HG02678 (cell line): Measurements from ENCODE around the gene ECI1.
"Not testable (repeated sequence)": the region's sequence is repeated elsewhere in the genome, so short reads cannot be mapped to it uniquely, and the experiment has no call there.

Experiments
- ATAC-seq: cut with Tn5 transposase; IDR thresholded peaks from one replicate; pipeline ENCODE4 v1.9.1; 2021; ENCODE audit warnings: mild to moderate bottlenecking, moderate library complexity; ENCODE audit not compliant: unreplicated experiment

Gene ECI1

DNA sequence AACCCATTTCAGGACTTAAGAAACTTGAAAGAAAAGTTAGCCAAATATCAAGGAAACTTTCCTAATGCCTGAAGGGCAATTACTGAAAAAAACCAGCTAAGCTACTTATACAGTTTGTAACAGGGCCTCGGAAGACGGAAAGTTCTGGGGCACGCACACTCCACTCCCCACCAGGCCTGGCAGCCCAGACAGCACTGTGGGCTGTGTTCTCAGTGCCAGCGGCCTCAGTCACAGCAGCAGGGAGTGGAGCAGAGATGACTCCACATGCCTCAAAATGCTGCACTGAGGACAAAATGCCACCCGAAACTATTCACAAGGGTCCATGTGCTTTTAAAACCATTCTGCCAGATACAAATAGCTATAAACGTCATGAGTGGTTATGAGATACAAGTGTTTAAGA is 6.3 kb upstream of the ECI1 start:
- ATAC-seq, result no peak

DNA sequence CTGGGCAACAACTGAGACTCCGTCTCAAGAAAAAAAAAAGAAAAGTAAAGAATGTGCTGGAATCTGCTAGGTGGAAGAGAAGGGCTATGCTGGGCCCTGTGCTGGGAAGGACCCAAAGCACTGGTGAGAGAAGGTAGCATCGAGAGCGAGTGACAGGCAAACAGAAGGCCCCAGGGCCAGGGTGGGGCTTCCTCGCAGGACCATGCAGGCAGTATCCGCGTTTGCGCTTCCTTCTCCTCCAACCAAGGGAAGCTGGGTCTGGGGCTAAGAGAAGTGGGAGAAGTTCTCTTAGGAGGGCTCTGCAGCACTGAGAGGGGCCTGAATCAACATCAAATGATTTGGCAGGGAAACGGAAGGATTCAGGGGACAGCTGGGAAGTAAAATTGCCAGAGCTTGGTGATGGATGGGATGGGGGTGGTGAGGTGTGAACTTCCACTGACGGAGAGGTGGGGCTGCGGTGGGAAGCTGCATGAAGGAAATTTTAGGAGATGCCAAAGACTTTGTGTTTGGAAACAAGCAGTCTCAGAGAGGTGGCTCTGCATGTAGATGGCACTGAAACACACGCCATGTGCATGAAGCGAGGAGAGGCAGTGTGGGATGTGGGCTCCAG is 5.2 kb upstream of the ECI1 start:
- ATAC-seq, result no peak

DNA sequence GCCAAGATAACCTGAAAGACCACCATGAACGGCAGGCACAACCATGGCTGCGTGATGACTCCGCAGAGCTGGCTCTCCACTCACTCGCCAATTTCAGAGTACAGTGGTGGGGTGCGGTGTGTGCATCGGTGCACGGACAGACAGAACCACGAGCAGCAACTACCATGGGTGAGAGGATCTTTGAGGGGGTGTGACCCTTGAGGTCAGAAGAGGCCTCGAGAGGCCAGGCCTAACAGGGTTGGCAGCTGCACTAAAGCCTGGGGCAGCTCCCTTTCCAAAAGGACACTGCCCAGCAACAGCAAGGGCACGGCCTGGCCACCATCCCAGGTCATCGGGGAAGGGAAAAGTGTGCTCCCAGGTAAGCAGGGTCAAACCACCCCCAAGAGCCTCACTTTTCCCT is 1.9 kb upstream of the ECI1 start:
- no peak for ATAC-seq

DNA sequence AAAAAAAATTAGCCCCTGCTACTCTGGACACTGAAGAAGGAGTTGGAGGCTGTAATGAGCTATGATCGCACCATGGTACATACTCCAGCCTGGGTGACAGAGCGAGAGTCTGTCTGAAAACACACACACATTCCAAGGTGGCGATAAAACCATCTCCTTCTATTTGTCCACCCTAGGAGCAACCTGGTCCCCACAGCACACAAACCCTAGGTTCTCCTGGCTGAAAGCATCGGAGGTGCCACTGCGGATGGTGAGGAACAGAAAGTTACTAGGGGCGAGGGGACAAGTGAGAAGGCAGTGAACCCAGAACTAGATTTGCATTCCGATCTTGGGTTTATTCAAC is 1.4 kb upstream of the ECI1 start:
- no peak for ATAC-seq

DNA sequence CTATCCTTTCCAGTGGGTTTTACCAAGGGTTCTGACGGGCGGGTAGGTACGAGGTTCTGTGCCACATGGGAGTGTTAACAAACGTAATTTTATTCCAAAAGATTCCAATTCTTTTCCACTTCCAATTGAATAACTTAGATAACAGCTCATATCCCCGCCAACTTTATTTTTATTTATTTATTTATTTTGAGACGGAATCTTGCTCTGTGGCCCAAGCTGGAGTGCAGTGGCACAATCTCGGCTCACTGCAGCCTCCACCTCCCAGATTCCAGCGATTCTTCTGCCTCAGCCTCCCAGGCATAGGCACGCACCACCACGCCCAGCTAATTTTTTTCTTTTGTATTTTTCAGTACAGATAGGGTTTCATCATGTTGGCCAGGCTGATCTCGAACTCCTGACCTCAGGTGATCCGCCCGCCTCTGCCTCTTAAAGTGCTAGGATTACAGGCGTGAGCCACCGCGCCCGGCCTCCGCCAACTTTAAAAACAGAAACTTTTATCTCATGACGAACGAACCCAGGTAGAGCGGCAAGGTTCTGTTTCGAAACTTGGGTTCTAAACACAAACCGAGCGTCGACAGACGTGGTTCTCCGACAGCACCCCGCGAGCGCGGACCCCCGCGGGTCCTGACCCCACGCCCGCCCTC is 613 bp downstream of the ECI1 start:
- ATAC-seq, result no peak

DNA sequence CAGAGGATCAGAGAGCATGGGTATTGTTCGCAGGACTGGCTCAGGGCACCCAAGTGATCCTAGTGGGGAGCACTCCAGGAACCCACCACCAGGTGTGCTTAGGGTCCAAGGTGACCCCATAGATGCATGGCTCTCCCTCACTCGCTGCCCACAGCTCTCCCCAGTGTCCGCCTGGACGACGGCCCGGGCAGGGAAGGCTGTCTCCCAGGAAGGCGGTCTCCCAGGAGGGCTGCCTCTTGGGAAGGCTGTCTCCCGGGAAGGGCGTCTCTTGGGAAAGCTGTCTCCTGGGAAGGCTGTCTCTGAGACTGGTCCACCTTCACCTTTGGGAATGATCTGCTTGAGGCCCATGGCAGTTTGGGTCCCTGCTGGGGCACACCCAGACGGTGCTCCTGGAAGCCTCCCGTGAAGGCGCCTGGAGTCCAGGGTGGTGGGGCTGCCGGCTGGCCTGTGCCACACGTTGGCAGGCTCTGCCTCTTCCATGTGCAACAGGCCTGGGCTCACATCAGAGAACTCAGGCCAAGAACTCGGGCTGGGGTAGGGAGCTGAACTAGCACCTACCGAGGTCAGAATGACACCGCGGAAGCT is 5.0 kb downstream of the ECI1 start:
- no peak for ATAC-seq

DNA sequence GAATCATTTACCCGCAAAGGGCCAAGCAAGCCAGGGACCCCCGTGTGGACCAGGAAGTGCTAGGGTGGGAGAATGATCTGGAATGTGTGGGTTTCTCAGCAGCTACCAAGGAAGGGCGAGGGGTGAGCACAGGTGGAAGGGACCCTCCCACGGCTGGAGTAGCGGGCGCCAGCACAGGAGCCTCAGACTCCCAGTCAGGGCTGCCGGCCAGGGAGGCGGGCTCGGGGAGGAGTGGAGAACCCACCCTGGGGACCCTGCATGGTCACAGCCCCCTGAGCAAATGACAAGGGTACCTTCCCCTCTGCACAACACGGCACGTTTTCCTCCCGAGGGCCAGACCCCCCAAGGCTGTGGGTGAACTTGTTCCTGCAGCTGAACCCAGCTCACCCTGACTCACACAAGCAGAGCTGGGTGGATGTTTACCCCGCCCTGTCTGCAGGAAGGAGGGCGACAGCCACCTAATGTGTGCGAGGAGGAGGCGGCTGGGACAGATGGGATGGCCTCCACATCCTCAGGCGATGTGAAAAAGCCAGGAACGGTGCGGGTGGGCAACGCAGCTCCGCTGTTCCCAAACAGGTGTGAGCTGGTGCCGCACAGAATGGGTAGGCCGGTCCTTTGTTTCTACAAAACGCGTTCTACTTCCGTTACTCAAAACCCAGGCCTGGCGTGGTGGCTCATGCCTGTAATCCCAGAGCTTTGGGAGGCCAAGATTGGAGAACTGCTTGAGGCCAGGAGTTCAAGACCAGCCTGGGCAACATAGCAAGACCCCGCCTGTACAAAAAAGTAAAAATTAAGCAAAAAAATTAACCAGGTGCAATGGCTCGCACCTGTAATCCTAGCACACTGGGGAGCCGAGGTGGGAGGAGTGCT is 6.2 kb downstream of the ECI1 start:
- ATAC-seq, result no peak

DNA sequence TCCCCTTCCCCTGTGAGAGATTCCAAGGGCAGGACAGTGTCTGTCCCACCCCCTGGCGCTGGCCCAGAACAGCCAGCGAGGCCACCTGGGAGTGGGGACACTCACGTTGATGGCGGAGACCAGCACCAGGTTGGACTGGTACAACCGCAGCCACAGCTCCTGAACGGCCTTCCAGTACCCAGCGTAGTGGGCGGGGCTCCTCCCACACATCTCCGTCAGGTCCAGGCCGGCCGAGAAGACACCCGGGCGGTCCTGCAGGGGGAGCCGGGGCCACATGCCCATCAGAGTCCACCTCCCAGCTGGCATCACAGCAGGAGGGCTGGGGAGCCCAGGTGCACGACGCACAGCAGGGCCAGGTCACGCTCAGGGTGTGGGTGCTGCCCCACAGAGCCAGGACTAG is 7.1 kb downstream of the ECI1 start:
- ATAC-seq, result no peak

DNA sequence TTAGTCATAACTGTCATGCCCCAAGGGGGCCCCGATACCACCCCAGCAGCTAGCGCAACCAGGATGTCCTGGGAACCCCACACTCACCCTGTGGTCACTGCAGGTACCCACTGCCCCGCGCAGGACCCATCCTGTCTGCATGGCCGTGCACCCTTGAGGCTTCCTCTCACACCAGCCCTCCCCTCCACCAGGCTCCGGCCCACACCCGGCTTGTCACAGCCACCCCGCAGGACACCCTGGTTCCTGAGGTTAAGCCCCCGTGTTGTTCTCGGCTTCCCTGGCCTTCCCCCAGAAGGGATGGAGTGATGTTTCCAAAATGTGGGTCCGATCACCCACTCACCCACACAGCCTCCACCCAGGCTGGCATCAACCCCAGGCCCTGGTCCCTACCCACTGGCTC is 7.6 kb downstream of the ECI1 start:
- ATAC-seq, result no peak

DNA sequence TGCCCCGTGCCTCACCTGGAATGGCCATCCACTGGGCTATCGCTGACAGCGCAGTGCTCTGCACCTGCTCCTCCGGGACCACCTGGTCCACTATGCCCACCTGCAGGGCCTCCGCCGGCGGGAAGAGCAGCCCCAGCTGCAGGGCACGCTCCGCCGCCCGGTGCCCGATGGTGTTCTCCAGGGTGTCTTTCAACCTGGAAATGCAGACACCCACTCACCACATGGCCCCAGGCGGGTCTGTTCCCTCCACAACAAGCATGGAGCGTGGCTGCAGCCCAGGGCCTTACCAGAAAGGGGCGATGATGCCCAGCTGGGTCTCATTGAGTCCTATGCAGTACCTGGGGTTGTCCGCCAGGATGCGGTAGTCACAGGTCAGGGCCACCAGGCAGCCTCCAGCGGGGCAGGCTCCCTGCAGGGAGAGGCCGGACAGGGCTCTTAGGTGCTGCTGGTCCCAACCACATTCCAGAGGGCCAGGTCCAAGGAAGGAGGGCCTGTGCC is 8.3 kb downstream of the ECI1 start:
- ATAC-seq, result no peak

DNA sequence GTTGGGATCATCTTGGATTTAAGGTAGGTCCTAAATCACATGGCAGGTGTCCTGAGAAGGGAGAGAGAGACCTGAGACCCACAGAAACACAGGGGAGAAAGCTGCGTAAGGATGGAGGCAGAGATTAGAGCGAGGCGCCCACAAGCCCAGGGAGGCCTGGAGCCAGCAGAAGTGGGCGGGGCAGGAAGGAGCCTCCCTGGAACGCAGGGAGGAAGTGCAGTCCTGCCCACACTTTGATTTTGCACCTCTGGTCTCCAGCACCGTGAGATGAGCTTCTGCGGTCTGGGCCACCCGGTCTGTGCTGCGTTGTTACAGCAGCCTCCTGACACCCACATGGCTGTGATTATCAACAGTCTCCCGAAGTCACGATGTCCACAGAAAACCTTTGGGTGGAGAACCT is 8.8 kb downstream of the ECI1 start:
- no peak for ATAC-seq

DNA sequence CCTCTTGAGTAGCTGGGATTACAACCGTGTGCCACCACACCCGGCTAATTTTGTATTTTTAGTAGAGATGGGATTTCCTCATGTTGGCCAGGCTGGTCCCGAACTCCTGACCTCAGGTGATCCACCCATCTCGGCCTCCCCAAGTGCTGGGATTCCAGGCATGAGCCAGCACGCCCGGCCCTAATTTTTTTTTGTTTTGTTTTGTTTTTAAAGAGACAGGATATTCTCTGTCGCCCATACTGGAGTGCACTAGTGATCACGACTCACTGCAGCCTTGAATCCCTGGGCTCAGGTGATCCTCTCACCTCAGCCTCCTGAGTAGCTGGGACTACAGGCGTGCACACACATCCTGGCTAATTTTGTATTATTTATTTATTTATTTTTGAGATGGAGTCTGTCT is 11.1 kb downstream of the ECI1 start:
- ATAC-seq, result not testable (repeated sequence)

DNA sequence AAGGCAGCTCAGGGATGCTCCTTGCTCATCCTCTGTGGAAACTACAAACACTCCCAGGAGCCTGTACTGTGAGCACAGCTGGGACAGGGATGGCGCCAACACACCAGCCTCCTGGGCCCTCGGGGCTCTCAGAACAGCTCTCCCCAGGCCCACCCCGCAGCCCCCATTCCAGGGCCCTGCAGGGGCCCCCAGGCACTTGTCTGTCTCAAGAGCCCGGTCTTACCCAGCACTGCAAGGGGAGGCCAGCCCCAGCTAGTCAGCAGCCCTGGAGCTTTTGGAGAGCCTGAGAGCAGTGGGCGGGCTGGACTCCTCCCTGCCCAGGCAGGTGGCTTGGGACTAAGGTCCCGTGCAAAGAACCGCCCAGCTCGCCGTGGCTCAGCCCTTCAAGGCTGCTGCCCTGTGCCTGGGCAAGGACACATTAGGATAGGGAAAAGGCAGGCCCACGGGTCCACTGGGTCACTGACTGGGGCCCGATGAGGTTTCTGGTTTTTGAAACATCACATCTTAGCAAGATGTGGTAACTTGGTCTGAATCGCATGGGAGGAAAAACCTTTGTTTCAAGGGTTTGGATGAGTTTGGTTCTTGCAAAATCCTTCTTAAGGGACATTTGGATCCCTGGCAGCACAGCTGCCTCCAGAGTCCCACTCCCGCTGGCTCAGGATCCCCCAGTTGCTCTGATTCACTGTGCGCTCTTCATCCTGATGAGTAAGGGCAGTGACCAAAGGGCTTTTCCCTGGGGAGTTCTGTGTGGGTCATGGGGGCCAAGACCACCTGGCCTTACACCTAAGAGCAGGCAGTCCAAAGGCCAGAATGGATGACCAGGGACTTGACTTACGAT is 12.3 kb downstream of the ECI1 start:
- no peak for ATAC-seq

DNA sequence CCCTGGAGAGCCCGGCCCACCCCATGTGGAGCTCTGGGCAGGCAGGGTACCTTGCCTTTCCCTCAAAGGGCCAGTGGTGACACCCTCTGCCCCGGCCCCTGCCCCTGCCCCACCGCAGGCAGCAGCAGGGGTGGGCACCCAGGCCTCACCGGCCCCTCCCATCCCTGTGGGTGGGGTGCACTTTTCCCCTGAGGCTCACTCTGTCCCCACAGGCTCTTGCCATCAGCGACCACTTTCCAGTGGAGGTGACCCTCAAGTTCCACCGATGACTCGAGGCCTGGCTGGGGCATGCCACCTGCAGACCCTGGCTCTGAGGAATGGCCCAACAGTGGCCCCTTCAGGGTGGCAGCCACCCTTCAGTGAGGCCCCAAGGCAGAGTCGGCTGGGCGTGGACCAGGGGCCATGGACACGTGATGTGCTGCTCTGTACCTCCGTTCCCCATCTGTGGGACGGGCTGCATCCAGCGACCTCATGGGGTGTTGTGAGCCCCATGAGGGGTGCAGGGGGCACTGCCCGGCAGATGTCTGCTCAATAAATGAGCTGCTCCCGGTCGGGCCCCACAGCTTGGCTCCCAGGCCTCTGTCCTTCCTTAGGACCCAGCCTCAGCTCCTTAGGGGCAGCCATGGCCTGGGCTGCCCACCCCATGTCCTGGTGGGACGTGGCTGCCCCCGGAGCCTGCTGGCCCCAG is 13.1 kb downstream of the ECI1 start:
- no peak for ATAC-seq

DNA sequence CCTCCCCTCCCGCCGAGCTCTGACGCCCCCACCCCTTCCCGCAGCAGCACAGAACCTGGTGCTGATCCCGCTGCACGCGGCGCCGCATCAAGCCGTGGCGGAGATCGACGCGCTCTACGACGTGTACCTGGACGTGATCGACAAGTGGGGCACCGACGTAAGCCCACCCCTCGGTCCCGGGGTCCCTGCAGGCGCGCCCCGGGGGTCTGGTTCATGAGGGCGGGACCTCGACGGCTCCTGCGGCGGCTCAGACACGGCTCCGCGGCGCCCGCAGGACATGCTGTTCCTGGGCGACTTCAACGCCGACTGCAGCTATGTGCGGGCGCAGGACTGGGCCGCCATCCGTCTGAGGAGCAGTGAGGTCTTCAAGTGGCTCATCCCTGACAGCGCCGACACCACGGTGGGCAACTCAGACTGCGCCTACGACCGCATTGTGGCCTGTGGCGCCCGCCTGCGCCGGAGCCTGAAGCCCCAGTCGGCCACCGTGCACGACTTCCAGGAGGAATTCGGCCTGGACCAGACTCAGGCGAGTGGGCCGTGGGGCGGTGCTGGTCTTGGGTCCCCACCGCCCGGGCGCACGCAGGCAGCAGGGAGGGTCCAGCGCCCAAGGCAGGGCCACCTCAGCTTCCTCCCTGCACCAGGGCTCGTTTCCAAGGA is 13.8 kb downstream of the ECI1 start:
- ATAC-seq, result no peak

DNA sequence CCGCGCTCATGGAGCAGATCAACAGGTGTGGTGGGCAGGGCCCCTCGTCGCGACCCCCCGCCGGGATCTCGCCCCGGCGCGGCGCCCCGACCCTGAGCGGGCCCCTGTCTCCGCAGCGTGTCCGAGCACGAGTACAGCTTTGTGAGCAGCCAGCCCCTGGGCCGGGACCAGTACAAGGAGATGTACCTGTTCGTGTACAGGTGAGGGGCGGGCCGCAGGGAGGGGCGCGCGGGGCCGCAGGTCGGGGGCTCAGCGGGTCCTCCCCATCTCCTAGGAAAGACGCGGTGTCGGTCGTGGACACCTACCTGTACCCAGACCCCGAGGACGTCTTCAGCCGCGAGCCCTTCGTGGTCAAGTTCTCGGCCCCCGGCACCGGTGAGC is 14.3 kb downstream of the ECI1 start:
- no peak for ATAC-seq

DNA sequence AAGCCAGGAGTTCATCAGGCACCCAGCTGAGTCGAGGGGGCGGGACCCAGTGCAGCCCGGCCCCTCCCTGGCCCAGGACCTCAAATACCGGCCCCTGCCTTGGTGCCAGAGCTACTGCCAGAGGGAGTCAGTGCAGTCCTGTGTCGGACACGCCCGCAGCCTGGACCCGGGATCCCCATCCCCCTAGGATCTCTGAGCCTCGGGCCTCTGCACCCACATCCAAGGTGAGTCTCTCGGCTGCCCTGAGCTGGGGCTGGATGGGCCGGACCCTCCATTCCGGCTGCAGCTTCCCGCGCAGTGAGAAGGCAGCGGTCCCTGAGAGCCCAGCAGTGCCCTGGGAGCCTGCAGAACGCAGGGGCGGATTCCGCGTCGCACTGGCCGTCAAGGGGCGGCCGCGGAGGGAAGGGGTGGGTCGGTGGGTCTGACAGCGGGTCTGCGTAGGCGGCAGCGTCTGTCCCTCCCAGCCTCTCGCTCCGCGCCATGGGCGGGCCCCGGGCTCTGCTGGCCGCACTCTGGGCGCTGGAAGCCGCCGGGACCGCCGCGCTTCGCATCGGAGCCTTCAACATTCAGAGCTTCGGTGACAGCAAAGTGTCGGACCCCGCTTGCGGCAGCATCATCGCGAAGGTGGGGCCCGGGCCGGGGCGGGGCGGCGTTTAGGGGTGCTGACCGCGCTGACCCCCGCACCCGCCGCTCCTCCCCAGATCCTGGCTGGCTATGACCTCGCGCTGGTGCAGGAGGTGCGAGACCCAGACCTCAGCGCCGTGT is 14.9 kb downstream of the ECI1 start, which contains the start of gene DNASE1L2:
Gene DNASE1L2 (plus strand): TSS at position 108 of the 765 bp plus-strand sequence. CDS start 373 bp downstream, at position 481.
- no peak for ATAC-seq

DNA sequence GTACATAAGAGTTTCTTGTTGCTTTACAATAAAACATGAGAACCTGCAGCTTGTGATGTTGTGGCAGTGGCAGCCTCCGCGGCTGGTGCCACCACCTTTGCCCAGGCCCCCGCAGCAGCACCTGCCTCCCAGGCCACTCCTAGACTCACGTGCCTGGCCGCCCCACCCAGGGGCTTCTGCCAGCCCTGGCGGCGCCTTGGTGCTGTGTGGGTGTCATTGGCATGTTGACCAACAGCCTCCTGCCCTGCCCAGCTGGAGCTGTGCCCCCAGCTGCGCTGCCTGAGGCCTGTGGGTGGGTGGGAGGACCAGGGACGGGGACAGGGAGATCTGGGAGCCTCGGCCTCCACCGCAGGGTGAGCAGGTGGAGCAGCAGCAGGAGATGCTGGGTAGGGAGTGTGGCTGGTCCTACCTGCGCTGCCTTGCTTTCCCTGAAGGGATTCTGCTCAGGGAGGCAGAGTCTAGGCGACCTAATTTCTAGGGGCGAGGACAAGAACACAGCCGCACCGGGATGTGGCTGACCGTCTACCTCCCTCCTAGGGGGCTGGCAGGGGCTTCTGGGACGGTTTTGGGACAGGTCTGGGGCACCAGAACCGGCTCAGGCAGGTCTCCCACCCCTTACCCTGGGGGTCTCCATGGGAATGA is 15.6 kb downstream of the ECI1 start:
- ATAC-seq, result no peak
